Activated B cell treated with CpG ODN at 0.5 μM for 24 hours (primary cell): ENCODE measurements around the gene PARVB. TPM values are rescaled to one million over a fixed set of nuclear protein-coding genes. Genes with fewer than 3 reads are reported as not detected.

Experiments
- ATAC-seq: fragments of 200-7000 bp; cut with Tn5 transposase; one replicate; pipeline ENCODE4 v1.10.0; 2021; ENCODE audit warnings: low read depth, mild to moderate bottlenecking, moderate library complexity
- CTCF ChIA-PET: fragments of 350-600 bp; sonication (Branson Sonifier 250); formaldehyde crosslinking; loops from one replicate; lab custom pipeline; 2021; ENCODE audit warnings: antibody characterized with exemption; lab: Charles Lee
- POLR2A ChIA-PET: fragments of 350-600 bp; sonication (Branson Sonifier 250); formaldehyde crosslinking; loops from one replicate; lab custom pipeline; 2021; ENCODE audit warnings: antibody characterized with exemption; lab: Charles Lee
- DNase-seq: peaks from one replicate; pipeline ENCODE4 v3.0.0; 2022
- H3K27ac Mint-ChIP-seq: one replicate; pipeline ENCODE4 v1.8.0; 2020; ENCODE audit warnings: mixed read lengths
- H3K27me3 Mint-ChIP-seq: one replicate; pipeline ENCODE4 v1.8.0; 2021; ENCODE audit warnings: mixed read lengths
- H3K36me3 Mint-ChIP-seq: one replicate; pipeline ENCODE4 v1.8.0; 2021; ENCODE audit warnings: low read depth, mixed read lengths
- H3K4me1 Mint-ChIP-seq: one replicate; pipeline ENCODE4 v1.8.0; 2021; ENCODE audit warnings: mixed read lengths
- H3K4me3 Mint-ChIP-seq: one replicate; pipeline ENCODE4 v1.8.0; 2020; ENCODE audit warnings: mild to moderate bottlenecking, mixed read lengths
- H3K9me3 Mint-ChIP-seq: one replicate; pipeline ENCODE4 v1.8.0; 2020; ENCODE audit warnings: mixed read lengths
- intact Hi-C: fragments of 100-400 bp; cut with micrococcal nuclease; formaldehyde crosslinking; loops from one replicate; pipeline ENCODE4 v1.15.1; 2024
- total RNA-seq: library from RNA; stranded (reverse); gene quantifications from 2 replicates; pipeline ENCODE4 v1.2.3, GENCODE V29; 2022
- TF ChIP-seq, protein P1 (sequence below): fragments of 200-600 bp; IDR thresholded peaks from one replicate; pipeline ENCODE4 v1.8.0; 2022; ENCODE audit warnings: antibody characterized with exemption, mild to moderate bottlenecking

PARVB gene
- total RNA-seq, 1 donor from 2014 or later = 53.5 TPM

DNA sequence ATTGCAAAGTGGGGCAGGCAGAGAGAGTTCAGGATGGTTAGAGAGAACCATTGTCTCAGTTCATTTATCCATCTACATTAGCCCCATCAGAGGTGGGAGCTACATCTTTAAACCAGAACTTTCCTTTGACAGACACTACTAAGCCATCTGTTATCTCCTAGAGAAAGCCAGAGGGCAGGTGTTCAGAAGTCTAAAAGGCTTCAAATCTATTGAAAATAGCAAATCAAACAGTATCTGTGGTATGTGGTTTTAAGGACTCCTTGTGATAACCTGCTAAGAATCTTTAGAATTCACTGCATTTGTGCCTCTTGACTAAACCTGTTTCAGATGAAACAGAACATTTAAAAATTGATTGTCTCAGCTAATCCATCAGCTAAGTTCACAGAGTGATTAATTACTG is 112.7 kb downstream of the PARVB start:
- H3K4me1 Mint-ChIP-seq = no peaks in the 10 kb centered on the region
- no peak overlapping the region for H3K27ac Mint-ChIP-seq
- no peaks in the 10 kb centered on the region for H3K27me3 Mint-ChIP-seq
- ChIA-PET POLR2A (no interaction called here), CTCF (no interaction called here)
- intact Hi-C loops = no loop called here
- no peak overlapping the region for H3K4me3 Mint-ChIP-seq
- ATAC-seq (no peak), DNase-seq (no peak)
- TF ChIP-seq, protein P1, sequence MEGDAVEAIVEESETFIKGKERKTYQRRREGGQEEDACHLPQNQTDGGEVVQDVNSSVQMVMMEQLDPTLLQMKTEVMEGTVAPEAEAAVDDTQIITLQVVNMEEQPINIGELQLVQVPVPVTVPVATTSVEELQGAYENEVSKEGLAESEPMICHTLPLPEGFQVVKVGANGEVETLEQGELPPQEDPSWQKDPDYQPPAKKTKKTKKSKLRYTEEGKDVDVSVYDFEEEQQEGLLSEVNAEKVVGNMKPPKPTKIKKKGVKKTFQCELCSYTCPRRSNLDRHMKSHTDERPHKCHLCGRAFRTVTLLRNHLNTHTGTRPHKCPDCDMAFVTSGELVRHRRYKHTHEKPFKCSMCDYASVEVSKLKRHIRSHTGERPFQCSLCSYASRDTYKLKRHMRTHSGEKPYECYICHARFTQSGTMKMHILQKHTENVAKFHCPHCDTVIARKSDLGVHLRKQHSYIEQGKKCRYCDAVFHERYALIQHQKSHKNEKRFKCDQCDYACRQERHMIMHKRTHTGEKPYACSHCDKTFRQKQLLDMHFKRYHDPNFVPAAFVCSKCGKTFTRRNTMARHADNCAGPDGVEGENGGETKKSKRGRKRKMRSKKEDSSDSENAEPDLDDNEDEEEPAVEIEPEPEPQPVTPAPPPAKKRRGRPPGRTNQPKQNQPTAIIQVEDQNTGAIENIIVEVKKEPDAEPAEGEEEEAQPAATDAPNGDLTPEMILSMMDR = no peak
- peaks cover 87% of the 10 kb centered on the region for H3K36me3 Mint-ChIP-seq
- H3K9me3 Mint-ChIP-seq = peaks cover 10% of the 10 kb centered on the region

DNA sequence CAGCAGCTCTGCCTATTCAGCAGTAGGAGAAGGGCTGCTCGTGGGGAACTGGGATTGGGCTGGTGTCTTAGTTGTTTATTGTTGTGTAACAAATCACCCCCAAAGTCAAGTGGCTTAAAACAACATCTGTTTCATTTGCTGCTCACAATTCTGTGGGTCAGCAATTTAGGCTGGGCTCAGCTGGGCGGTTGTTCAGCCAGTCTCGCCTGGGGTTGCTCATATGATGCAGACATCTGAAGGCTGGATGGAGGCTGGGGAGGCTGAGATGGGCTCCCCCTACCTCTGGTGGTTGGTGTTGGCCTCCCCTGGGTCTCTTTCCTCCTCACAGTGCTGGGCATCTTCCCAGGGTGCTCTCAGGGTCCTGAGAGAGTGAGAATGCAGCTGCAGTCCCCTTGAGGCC is 113.3 kb downstream of the PARVB start:
- DNase-seq (no peak), ATAC-seq (no peak)
- Mint-ChIP-seq H3K27me3 (no peaks in the 10 kb centered on the region), H3K27ac (no peak overlapping the region), H3K9me3 (peaks cover 10% of the 10 kb centered on the region), H3K4me1 (no peaks in the 10 kb centered on the region), H3K36me3 (peaks cover 83% of the 10 kb centered on the region), H3K4me3 (no peak overlapping the region)
- intact Hi-C loops = no loop called here
- ChIA-PET CTCF (no interaction called here), POLR2A (no interaction called here)
- TF ChIP-seq, protein P1 = no peak

DNA sequence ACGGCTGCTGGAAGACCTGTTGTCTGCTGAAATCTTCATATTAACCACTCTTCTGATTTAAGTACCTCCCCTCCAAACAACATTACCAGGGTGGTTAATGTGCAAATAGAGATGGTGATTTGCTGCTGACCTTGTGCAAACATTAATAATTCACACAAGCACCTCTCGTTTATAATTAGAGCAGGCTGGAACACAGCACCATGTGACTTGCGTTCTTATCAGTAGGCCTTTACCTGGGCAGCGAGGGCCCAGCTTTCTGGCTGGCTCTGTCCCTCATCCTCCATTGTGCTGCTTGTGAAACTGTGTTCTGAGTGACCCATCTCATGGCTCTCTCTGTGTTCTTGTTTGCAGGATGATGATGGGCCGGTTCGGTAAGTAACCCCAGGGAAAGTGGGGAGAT is 115.7 kb downstream of the PARVB start:
- no peaks in the 10 kb centered on the region for H3K27me3 Mint-ChIP-seq
- DNase-seq (no peak), ATAC-seq (no peak)
- H3K27ac Mint-ChIP-seq = no peak overlapping the region
- intact Hi-C loops = no loop called here
- ChIA-PET CTCF (no interaction called here), POLR2A (no interaction called here)
- peaks cover 1% of the 10 kb centered on the region for H3K4me1 Mint-ChIP-seq
- peaks cover 10% of the 10 kb centered on the region for H3K9me3 Mint-ChIP-seq
- peaks cover 78% of the 10 kb centered on the region for H3K36me3 Mint-ChIP-seq
- TF ChIP-seq, protein P1 = no peak
- no peak overlapping the region for H3K4me3 Mint-ChIP-seq

DNA sequence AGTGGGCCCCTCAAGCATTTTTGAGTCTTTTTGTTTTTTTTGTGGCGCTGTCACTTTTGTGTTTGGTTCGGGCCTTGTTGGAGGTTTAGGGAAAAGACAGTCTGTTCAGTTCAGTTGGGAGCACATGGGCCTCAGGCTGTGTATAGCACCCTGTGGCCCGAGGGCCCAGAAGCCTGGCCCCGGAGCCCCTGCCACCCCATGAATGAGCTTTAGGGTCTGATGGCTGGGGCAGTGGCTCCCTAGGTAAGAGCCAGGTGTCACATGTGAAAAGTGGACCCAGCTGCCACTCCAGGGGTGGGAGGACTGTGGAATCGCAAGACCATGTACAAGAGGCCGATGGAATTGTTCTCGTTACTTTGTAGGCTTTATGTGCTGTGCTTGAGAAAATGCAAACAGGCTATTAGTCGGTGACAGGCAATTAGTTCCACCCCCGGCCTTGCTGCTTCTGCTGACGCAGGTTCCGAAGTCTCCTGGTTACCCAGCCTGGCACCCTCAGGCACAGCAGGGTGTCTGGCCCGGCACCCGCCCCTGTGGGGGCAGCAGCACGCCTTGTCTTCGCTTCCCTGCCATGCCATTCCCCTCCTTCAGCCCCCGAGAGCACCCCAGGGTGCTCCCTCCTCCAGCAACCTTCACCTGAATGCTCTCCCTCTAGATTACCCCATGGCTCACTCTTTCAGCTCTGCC is 118.5 kb downstream of the PARVB start:
- Mint-ChIP-seq H3K4me1 (peaks cover 4% of the 10 kb centered on the region), H3K4me3 (no peak overlapping the region), H3K27me3 (no peaks in the 10 kb centered on the region), H3K36me3 (peaks cover 66% of the 10 kb centered on the region), H3K27ac (no peak overlapping the region), H3K9me3 (no peaks in the 10 kb centered on the region)
- intact Hi-C loops = no loop called here
- DNase-seq (no peak), ATAC-seq (no peak)
- ChIA-PET POLR2A (no interaction called here), CTCF (no interaction called here)
- TF ChIP-seq, protein P1 = no peak

DNA sequence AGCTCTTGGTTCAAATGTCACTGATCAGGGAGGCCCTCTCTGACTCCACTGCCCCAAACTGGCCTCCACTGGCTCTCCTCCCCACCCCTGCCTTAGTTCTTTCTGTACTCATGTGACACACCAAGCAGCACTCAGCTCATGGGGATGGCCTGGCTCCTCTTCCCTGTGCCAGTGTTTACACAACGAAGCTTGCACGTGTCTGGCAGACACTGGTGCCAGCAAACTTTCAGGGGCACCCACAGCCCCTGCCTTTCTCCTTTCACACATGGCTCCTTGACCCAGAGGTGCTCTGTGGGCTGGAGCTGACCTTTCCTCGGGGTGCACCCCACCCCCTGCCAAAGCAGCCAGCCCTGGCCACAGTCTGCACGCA is 119.0 kb downstream of the PARVB start:
- H3K4me3 Mint-ChIP-seq = no peak overlapping the region
- H3K4me1 Mint-ChIP-seq = peaks cover 4% of the 10 kb centered on the region

More for the DNA sequence above, 119.0 kb downstream of the PARVB start:
- POLR2A ChIA-PET = no interaction called here
- H3K9me3 Mint-ChIP-seq = no peaks in the 10 kb centered on the region
- CTCF ChIA-PET = no interaction called here
- ATAC-seq (no peak), DNase-seq (no peak)
- TF ChIP-seq, protein P1 = no peak
- H3K36me3 Mint-ChIP-seq = peaks cover 66% of the 10 kb centered on the region
- no peak overlapping the region for H3K27ac Mint-ChIP-seq
- intact Hi-C loops = no loop called here
- H3K27me3 Mint-ChIP-seq = no peaks in the 10 kb centered on the region
